NCI-H524 (cell line): Measurements from ENCODE around the gene UNG.
A peak's percentile ranks its signal among the peaks of the same experiment; 100 is the strongest.
"Not testable (repeated sequence)": the region's sequence is repeated elsewhere in the genome, so short reads cannot be mapped to it uniquely, and the experiment has no call there.

Experiments used
- DNase-seq, 2 experiments: peaks; one replicate each; lab custom pipeline; 2025; lab: John Stamatoyannopoulos, UW

Gene UNG

DNA sequence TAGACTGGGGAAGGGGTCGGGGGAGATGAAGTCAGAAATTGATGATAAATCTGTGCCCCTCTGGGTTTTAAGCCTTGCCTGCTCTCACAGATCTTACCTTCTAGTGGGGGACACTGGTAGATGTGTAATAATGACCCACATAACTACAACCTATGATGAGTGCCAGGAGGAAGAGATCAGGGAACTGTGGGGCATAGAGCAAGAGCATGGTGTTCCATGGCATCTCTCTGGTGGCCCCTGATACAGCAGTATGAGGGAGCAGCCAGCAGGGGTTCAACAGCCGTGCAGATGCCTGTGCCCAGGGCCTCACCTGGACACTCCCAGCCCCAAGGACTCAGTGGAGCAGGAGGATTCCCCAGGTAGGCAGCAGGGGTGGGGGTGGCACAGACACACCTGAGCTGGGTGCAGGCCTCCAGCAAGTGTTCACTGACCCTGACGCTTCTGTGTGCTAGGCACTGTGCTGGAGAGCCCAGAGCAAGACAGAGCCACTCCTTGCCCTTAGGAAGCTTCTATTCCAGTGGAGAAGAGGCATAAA is 24.0 kb downstream of the UNG start:
- no peak for DNase-seq

DNA sequence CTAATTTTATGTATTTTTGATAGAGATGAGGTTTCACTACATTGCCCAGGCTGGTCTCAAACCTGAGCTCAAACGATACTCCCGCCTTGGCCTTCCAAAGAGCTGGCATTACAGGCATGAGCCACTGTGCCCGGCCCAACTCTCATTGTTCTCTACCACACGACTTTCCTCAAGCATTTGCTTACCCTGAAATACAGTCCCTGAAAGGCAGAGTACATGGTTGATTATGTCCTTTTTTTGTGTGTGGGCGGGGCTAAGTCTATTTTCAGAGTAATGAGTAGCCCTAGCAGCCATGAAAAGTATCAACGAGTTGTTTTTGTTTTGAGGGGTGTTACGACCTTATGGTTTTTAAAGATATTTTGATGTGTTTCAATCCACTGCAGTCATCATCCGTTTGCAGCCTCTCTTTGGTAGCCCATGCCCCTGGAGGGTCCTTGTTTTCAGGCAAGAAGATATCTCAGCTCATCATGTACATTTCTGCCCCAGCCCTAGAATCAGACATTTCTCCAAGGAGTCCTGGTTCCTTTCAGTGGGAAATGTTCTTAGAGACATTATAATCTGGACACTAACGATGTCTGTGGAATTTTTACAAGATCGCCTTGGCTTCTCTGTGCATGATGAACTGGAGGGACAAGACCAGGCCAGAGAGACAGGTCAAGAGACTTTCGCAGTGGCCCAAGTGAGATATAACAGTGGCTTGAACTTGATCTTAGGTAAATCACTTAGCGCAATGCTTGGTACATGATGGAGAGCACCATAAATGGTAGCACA is 27.7 kb downstream of the UNG start:
- DNase-seq, result no peak

DNA sequence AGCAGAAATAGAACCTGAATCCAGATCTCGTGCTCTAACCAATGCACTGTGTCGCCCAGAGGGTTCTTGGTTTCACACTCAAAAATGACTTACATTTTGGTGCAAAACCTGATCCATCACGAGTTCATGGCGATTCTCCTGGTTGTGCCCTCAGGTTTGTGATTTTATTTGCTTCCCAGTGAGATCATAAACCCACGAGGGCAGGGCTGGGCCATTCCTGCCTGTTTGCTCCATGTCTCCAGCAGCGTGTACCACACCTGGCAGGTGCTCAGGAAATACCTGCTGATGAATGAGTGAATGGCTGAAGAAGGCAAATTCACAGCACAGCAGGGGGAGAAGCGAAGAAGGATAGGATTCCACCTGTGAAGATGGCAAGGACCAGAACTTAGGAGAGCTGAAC is 28.4 kb downstream of the UNG start:
- DNase-seq, result no peak

DNA sequence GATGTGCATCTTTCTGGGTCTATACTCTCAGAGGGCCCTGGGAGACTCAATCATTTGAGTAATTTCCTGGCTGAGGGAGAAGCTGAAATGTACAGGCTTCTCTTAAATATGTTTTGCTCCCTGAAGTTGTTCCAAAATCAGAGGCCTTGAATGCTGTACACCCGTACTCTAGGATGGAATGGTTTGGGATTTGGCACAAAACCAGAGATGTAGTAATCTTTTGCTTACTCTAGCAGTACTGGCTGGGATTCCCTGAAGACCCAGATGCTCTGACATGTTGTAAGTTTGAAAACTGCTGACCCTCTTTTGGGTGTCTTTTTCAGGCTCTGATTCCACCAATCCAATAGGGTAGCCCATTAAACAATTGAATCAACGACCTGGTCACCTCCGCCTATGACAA is 29.4 kb downstream of the UNG start:
- no peak for DNase-seq

DNA sequence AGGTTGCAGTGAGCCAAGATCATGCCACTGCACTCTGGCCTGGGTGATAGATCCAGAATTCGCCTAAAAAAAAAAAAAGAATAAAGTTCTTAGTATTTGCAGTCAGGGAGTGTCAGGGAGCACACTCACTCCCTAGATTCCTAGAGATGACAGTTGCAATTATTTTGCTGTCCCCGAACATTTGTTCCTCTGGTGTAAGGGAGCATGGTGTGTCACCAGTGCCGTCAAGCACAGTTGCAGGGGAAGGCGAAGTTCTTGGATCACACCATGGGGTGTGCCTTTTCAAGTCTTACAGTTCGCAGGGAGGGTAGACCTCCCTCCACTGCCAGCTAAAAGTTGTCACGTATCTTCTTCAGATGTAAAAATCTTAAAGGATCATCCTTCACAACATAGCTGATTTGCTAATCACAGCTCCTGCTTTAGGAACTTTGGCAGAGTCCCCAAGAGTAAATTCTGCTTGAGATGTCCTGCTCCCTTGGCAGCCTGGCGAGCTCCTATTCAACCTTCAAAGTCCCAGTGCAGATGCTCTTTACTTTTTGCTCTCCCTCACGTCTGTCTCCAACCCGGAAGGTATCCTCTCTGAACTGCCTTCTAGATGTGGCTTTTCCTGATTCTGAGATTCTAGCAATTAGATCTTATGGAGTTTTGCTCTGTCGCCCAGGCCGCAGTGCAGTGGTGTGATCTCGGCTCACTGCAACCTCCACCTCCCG is 30.3 kb downstream of the UNG start:
- DNase-seq, result no peak

DNA sequence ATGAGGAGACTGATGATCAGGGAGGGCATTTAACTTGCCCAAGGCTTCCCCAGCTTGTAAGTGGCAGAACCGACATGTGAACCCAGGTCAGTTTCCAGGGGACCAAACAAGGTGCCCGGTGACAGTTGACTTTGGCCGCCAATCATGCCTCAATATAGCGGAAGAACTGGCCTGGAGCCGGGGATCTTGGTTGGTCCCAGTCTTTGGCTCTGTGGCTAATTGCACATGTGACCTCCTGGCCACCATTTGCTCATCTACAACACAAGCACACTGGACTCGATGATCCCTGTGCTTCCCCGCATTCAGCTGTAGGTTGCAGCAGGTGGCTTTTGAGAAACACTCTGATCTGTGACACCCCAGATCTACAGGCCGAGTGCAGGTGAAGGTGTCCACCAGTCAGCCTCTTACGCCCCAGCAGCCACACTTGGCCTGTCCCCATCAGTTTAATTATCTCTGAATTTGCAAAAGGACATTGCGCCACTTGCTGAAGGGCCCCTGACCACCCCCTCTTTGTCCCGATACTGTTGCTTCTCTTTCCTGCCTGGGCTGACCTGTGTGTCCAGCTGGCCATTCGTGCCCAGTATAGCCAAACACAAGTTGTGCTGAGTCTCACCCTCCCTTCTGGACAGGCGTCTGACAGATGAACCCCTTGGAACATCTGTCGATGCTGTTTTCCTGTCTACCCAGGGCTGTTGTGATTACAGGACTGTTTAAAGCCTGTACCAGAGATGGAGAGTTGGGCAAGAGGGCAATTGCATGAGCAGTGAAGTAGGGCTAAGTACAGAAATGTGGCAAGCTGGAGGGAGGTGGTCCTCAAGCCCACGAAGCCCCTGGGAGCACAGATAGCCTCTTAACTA is 33.1 kb downstream of the UNG start:
- peak; percentile 64 to 76 for DNase-seq

DNA sequence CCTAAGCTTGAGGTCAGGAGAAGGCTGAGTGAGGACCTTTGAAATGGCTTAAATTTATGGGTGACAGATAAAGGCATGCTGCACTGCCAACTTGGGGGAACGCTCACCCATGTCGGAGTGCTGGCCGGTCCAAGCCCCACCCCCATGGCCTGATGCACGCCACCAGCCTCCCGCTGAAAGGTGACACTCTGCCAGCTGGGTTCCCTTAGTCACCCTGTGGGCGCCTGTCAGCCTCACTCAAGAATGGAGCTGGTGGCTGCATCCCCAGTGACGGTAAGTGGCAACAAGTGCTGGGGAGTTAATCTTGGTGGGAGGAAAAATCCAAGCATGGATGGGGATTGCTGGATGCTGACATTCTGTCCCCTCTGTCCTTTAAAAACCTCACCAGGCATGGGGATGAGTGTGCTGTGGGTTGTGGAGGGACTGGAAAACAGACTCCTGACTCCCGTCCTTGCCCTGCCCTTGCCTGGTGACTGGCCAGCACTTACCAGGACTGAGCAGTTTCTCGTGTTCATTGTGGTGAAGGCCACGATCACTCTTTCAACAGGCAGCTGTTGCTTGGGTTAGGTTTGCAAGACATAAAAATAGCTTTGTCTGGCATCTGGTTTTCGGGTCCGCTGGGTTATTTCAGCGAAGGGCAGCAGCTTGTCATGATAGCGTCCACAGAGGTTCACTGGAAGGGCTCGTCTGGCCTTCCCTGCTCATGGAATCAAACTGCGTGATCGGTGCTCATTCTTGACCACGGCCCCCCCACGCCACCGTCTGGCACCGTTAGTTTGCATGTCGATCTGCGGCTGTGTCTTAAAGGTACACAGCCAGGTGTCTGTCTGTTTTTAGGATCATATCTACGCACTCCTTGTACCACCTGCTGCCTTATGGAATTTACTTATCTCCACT is 34.0 kb downstream of the UNG start:
- DNase-seq, result peak; percentile 68 to 84

DNA sequence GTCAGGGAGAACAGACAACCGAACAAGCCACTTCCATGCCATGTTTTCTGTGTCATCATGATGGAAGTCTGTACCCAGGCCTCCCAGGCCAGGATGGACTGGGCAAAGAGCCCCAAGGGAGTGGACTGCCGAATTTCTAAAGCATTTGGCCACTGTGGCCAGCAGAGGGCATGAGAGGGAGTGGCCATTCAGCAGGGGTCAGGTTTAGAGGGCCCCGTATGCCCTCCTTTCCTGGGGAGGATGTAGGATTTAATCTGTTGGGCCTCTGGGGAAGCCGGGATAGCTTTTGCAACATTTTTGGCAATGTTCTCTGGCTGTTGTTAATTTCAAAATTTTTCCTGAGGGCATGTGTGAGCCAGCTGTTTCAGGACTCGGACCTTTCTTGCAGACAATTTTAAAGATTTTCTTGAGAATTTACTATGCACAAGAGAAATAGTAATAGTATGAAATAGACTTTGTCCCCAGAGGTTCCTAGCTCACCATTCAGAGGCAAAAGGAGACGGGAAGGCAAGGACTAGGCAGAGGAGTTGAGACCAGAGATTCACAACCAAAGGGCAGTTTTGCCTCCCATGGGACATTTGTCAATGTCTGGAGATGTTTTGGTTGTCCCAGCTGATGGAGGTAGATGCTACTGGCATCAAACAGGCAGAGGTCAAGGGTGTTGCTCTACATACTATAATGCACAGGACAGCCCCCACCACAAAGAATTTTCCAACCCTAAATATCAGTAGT is 37.0 kb downstream of the UNG start:
- peak; percentile 8 to 22 for DNase-seq

DNA sequence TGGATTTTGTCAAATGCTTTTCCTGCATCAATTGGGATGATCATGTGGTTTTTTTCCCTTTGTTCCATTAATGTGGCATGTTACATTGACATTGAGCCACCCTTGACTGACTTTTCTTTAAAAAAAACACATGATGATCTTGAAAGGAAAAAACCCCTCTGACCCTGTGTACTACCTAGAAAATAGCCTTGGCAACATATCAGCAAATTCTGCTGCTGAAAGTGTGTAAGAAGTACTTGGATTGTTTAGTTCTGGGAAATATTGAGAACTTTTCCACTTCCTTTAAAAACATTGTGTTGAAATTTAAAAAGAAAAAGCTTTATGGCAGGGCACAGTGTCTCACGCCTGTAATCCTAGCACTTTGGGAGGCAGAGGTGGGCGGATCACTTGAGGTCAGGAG is 39.7 kb downstream of the UNG start:
- DNase-seq, result no peak

DNA sequence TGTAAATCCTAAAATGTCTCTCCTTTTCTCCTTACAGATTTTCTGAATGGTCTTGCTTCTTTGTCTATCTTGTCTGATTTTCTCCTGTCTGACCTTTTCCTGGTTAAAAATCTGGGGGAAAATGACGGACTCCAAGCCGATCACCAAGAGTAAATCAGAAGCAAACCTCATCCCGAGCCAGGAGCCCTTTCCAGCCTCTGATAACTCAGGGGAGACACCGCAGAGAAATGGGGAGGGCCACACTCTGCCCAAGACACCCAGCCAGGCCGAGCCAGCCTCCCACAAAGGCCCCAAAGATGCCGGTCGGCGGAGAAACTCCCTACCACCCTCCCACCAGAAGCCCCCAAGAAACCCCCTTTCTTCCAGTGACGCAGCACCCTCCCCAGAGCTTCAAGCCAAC is 42.0 kb downstream of the UNG start:
- DNase-seq, result no peak

DNA sequence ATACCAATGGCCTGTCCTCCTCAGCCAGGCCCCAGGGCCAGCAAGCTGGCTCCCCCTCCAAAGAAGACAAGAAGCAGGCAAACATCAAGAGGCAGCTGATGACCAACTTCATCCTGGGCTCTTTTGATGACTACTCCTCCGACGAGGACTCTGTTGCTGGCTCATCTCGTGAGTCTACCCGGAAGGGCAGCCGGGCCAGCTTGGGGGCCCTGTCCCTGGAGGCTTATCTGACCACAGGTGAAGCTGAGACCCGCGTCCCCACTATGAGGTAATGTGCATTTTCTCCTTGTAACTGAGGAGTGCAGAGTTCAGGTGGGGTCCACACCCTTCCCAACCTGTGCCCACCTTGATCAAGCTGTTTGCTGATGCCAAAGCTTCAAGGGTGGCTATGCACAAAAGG is 42.4 kb downstream of the UNG start:
- DNase-seq, result no peak

DNA sequence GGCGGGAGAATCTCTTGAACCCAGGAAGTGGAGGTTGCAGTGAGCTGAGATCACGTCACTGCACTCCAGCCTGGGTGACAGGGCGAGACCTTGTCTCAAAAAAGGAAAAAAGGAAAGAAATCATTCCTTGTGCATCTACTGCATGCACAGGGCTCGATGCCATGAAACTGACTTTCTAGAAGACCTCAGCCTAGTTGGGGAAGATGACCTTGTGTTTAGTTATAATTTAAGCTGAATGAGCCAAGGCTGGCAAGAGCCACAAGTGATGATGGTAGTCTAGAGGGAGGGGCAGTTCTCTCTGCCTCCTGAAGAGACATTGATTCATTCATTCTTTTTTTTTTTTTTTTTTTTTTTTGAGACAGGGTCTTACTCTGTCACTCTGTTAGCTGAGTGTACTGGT is 43.2 kb downstream of the UNG start:
- no peak for DNase-seq

DNA sequence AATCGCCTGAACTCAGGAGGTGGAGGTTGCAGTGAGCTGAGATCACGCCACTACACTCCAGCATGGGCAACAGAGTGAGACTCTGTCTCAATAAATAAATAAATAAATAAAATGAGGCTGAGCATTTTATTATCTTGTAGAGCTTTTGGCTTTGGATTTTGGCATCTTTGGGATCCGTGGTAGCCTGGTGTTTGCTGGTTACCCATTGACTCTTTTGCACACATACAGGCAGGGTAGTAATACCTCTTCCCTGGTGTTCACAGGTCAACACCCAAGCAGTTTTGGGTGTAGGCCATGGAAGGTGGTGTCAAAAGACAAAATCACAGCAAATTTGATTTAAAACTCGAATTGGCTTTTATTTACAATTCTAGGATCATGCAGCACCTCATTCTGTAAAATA is 46.8 kb downstream of the UNG start:
- no peak for DNase-seq

DNA sequence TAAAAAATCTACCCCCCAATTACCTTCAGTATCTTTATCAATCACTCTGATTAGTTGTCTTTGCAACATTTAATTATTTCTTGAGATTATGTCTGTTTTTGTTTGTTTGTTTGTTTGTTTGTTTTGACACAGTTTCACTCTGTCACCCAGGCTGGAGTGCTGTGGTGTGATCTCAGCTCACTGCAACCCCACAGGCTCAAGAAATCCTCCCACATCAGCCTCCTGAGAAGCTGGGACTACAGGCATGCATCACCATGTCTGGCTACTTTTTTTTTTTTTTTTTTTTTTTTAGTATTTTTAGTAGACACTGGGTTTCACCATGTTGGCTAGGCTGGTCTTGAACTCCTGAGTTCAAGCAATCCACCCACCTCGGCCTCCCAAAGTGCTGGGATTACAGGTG is 49.7 kb downstream of the UNG start:
- DNase-seq, result not testable (repeated sequence)

DNA sequence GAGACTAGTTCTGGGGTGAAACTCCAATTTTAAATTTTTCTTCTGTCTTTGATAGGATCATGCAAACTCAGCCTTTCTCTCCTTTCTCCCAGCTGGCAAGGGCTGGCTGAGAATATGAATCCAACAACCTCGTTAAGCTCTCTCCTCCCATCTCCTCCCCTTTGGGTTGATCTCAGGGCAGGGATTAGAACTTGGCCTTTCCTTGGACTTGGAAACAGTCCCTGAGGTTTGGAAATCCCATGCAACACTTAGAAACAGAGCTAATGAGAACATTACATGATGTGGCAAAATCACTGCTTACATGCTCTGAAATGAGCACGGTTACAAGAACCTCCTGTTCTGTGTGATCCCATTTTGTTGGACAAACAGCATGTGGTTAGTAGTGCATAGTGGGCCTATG is 50.6 kb downstream of the UNG start:
- DNase-seq, result no peak

DNA sequence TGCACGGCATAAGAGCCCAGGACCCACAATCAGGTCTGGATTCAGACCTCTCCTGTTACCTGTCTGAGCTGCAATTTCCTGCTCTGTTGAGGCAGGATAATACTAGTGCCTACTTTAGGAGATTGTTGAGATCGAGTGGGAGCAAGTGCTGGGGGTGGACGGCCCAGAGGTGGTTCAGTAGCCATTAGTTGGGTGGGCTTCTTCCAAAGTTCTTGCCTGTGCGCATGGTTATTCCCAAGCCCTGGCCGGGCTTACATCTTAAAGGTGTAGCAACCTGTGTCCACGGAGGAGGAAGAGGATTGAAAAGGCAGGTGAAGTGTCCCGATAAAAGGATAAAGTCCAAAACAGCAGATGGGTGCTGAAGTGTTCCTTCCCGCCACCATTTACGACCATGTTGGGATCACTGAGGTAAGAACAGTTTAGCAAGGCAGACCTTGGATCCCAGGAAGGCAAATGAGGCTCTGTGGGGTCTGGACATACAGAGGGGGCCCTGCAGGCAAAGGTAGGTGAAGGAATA is 52.8 kb downstream of the UNG start:
- DNase-seq, result no peak

DNA sequence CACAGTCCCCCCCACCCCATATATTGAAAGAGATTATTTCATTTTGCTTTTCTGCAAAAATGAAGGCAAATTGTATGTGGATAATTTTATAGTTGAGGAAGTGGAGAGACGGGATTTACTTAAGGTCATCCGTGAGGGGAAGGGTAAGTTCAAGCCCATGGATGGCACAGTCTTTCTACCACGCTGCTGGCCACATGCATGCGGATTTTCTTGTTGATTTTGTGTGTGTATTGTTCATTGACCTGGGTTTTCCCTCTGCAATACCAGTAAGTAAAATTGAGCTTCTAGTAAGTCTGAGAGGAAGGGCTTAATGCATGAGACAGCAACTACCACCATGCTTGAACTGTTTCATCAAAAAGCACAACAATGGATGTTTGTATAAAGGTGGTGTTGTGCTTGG is 54.1 kb downstream of the UNG start:
- DNase-seq, result no peak

DNA sequence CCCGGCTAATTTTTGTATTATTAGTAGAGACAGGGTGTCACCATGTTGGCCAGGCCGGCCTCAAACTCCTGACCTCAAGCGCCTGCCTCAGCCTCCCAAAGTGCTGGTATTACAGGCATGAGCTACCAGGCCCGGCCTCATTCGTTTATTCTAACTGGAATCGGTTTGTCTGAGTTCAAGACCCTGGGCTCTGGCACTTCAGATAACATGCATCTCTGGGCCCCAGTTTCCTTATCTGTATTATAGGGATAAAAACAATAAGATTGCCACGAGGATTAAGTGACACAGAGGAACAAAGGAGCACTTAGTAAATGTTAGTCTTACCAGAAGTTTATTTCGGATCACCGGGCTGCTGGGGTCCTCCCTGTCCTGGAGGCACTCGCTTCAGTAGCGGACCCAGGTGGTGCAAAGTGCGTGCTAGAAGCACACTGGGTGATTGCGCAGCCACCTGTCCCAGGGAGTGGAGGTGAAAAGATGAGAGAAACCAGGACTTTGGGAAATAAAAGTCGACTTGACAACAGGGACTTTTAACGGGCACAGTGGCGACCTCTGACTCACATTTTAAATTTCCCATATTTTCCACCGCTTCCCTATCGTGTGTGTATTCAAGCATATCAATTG is 56.5 kb downstream of the UNG start:
- DNase-seq, result no peak

DNA sequence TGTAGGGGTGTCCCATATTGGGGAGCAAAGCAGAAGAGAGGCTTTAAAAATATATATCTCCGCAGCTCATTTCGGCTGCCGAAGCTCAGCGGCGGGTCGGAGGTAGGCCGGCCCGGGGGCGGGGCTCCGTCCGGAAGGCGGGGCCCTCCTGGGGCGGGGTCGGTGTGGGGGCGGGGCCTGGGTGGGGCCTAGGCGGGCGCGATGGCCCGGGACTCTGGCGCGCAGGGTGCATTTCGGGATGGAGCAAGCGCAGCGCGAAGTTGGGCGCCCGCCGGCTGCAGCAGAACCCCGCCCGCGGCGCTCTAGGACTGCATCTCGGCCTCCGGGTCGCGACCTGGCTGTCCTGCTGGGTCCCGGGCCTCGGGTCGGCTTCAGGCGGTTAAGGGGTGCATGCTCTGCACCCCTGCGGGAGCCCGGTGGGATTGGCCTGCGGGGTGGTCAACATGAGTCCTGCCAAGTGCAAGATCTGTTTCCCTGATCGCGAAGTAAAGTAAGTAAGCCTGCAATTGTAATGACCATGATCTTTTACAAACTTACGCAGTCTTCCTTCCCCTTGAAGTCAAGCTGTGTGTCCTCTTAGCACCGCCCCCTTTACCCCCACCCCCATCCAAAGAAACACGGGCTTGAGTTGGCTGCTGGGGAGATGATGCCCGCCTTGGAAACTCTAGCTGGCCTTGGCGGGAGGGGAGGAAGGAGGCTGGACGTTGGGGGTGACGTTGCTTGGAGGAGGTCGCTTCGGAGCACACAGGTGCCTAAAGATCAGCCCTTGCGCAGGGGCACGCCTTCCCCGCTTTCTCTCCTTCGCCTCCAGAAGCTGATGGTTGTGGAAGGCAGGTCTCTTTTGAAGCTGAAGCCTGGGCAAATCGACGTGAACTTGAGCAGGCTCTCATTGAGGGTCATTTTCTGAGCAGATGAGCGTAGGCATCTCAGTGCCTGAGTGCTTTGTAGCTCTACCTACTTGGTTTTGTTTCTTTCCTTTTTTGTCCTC is 57.3 kb downstream of the UNG start:
- DNase-seq, result peak; percentile 86 to 88
